Upper lobe of left lung (tissue), 6 donors: Measurements from ENCODE around the gene CHORDC1. TPM values are rescaled to one million over a fixed set of nuclear protein-coding genes. Genes with fewer than 3 reads are reported as not detected.
"Not testable (repeated sequence)": the region's sequence is repeated elsewhere in the genome, so short reads cannot be mapped to it uniquely, and the experiment has no call there.

ENCODE experiments used
- ATAC-seq, 2 donors: fragments of 200-7000 bp; cut with Tn5 transposase; one replicate each; pipeline ENCODE4 v1.9.1; 2022; ENCODE audit warnings: mild to moderate bottlenecking in 2 of 2, moderate library complexity in 2 of 2; ENCODE audit not compliant: low FRiP score in 2 of 2
- DNase-seq, 2 donors: peaks; one replicate each; pipeline ENCODE4 v3.0.0-alpha.2; 2019 to 2020
- H3K27ac ChIP-seq, 4 donors: fragments of 200-600 bp; sonication (generic); one replicate each; pipeline ENCODE4 v1.5.1; 2016 to 2019
- H3K27me3 ChIP-seq, 4 donors: fragments of 200-600 bp; sonication (generic); one replicate each; pipeline ENCODE4 v1.5.1; 2017 to 2019
- H3K36me3 ChIP-seq, 4 donors: fragments of 200-600 bp; sonication (generic); one replicate each; pipeline ENCODE4 v1.5.1; 2016 to 2019
- H3K4me1 ChIP-seq, 4 donors: fragments of 200-600 bp; sonication (generic); one replicate each; pipeline ENCODE4 v1.5.1; 2018 to 2019
- H3K4me3 ChIP-seq, 4 donors: fragments of 200-600 bp; sonication (generic); one replicate each; pipeline ENCODE4 v1.5.1; 2017 to 2019; ENCODE audit warnings: mild to moderate bottlenecking in 2 of 4, moderate library complexity in 1 of 4
- H3K9me3 ChIP-seq, 4 donors: fragments of 200-600 bp; sonication (generic); one replicate each; pipeline ENCODE4 v1.5.1; 2018 to 2019
- EP300 ChIP-seq, 4 donors: sonication (generic); formaldehyde crosslinking; IDR thresholded peaks; one replicate each; pipeline ENCODE4 v1.5.1; 2017; ENCODE audit warnings: antibody characterized with exemption in 4 of 4, control low read depth in 2 of 4
- POLR2A ChIP-seq, 4 donors: fragments of 450-650 bp; IDR thresholded peaks; one replicate each; pipeline ENCODE4 v1.5.1; 2016 to 2017; ENCODE audit warnings: antibody characterized with exemption in 4 of 4, mild to moderate bottlenecking in 2 of 4
- POLR2AphosphoS5 ChIP-seq, 2 donors: sonication (generic); formaldehyde crosslinking; IDR thresholded peaks; one replicate each; pipeline ENCODE4 v1.5.1; 2017; ENCODE audit warnings: antibody characterized with exemption in 2 of 2
- WGBS, 2 donors: methylation state at CpG; one replicate each; pipeline ENCODE4 v1.1.5; 2017 to 2018; 5-methylcytosine and 5-hydroxymethylcytosine counted together
- total RNA-seq, 6 donors: library from RNA; depleted of rRNA in 4 of 6; stranded (reverse); fragments of >200 nt in 4 of 6; gene quantifications; one replicate each; pipeline versions ENCODE4 v1.1.0 to v1.2.1, GENCODE V29; 2016 to 2021
- TF ChIP-seq, protein P1 (sequence below), 6 experiments: fragments of 450-650 bp in 4 of 6; fragments of 200-600 bp in 2 of 6; sonication (generic) in 2 of 6; IDR thresholded peaks; one replicate each; pipeline ENCODE4 v1.5.1; 2016 to 2019; ENCODE audit warnings: antibody characterized with exemption in 6 of 6
- donor health status: DM: no; HTN: no; CAD: no; lungs with moderate emphysema.
- donor health status: DM: no; HTN: yes; CAD: no; lungs with severe emphysema.

Gene CHORDC1
- total RNA-seq, 6 donors from 2014 or later, result 12.8 to 47.4 (median 32.9) TPM

- Histone ChIP-seq H3K27ac (no peak overlapping the region), H3K36me3 (no peaks in the 10 kb centered on the region), H3K4me3 (no peak overlapping the region), H3K4me1 (no peaks in the 10 kb centered on the region), H3K27me3 (no peaks in the 10 kb centered on the region), H3K9me3 (no peaks in the 10 kb centered on the region)
- TF ChIP-seq, protein P1, sequence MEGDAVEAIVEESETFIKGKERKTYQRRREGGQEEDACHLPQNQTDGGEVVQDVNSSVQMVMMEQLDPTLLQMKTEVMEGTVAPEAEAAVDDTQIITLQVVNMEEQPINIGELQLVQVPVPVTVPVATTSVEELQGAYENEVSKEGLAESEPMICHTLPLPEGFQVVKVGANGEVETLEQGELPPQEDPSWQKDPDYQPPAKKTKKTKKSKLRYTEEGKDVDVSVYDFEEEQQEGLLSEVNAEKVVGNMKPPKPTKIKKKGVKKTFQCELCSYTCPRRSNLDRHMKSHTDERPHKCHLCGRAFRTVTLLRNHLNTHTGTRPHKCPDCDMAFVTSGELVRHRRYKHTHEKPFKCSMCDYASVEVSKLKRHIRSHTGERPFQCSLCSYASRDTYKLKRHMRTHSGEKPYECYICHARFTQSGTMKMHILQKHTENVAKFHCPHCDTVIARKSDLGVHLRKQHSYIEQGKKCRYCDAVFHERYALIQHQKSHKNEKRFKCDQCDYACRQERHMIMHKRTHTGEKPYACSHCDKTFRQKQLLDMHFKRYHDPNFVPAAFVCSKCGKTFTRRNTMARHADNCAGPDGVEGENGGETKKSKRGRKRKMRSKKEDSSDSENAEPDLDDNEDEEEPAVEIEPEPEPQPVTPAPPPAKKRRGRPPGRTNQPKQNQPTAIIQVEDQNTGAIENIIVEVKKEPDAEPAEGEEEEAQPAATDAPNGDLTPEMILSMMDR (IDR thresholded peaks at IDR 0.05), result no peak
- TF ChIP-seq POLR2AphosphoS5 (IDR thresholded peaks at IDR 0.05) (no peak), EP300 (IDR thresholded peaks at IDR 0.05) (no peak), POLR2A (IDR thresholded peaks at IDR 0.05) (no peak)
- DNase-seq (no peak), ATAC-seq (no peak)
- 65 to 69% methylated on average over 7 of the region's 7 CpGs for WGBS, 2 donors
These were observed 20.1 kb upstream of the CHORDC1 start for GRCh38 chr11:90242894-90243416.

- H3K9me3 ChIP-seq, result no peaks in the 10 kb centered on the region
- no peak overlapping the region for H3K27ac ChIP-seq
- H3K4me3 ChIP-seq, result no peak overlapping the region
- no peaks in the 10 kb centered on the region for H3K36me3 ChIP-seq
- H3K27me3 ChIP-seq, result no peaks in the 10 kb centered on the region
- no peak for TF ChIP-seq POLR2A (IDR thresholded peaks at IDR 0.05)
- no peak for TF ChIP-seq EP300 (IDR thresholded peaks at IDR 0.05)
- TF ChIP-seq, protein P1 (IDR thresholded peaks at IDR 0.05), result no peak
- TF ChIP-seq POLR2AphosphoS5 (IDR thresholded peaks at IDR 0.05), result no peak
- no peak for DNase-seq
- ATAC-seq, result no peak
- WGBS, 2 donors, result 88 to 89% methylated on average over 4 of the region's 4 CpGs
- H3K4me1 ChIP-seq, result no peaks in the 10 kb centered on the region
These were observed 18.6 kb upstream of the CHORDC1 start for GRCh38 chr11:90241414-90241813.

- not testable (repeated sequence) for ATAC-seq, H3K9me3 ChIP-seq, H3K27ac ChIP-seq, H3K4me3 ChIP-seq, H3K36me3 ChIP-seq, H3K27me3 ChIP-seq, H3K4me1 ChIP-seq
- 80 to 94% methylated on average over 11 to 19 of the region's 20 CpGs for WGBS, 2 donors
- peak in 1 of 2 donors; percentile 48 for DNase-seq
These were observed 17.3 kb upstream of the CHORDC1 start for GRCh38 chr11:90239967-90240636.

GRCh38 chr11:90237004-90237403 lies 14.2 kb upstream of the CHORDC1 start:
- DNase-seq, result no peak
- 85 to 86% methylated on average over 4 of the region's 4 CpGs for WGBS, 2 donors
- TF ChIP-seq, protein P1 (IDR thresholded peaks at IDR 0.05), result no peak
- TF ChIP-seq POLR2AphosphoS5 (IDR thresholded peaks at IDR 0.05) (no peak), EP300 (IDR thresholded peaks at IDR 0.05) (no peak), POLR2A (IDR thresholded peaks at IDR 0.05) (no peak)
- ATAC-seq, result no peak
- Histone ChIP-seq H3K9me3 (no peaks in the 10 kb centered on the region), H3K4me3 (no peak overlapping the region), H3K27ac (no peak overlapping the region), H3K27me3 (no peaks in the 10 kb centered on the region), H3K4me1 (no peaks in the 10 kb centered on the region), H3K36me3 (no peaks in the 10 kb centered on the region)

DNA sequence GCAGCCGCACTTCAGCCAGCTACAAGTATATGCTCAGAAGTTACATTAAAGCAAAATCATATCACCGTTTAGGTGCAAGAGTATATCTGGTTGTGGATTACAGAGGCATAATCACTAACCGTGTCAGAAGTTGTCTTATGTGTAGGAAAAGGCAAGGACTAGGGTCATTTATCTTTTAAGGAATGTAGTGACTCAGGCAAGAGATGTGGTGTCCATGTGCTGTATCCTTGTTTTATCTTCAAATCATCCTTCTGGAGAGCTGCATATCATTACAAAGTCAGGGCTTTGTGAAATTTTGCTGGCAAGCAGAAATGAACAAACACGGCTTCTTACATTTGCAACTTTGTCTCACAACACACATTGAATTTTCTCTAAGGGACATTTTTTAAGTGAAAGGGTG lies 12.7 kb upstream of the CHORDC1 start:
- H3K4me1 ChIP-seq, result no peaks in the 10 kb centered on the region
- no peak for TF ChIP-seq EP300 (IDR thresholded peaks at IDR 0.05)
- TF ChIP-seq POLR2AphosphoS5 (IDR thresholded peaks at IDR 0.05), result no peak
- TF ChIP-seq, protein P1 (IDR thresholded peaks at IDR 0.05), result no peak
- TF ChIP-seq POLR2A (IDR thresholded peaks at IDR 0.05), result no peak
- H3K4me3 ChIP-seq, result no peak overlapping the region
- 84 to 93% methylated on average over 4 of the region's 4 CpGs for WGBS, 2 donors
- no peaks in the 10 kb centered on the region for H3K27me3 ChIP-seq
- H3K36me3 ChIP-seq, result no peaks in the 10 kb centered on the region
- DNase-seq, result no peak
- no peak overlapping the region for H3K27ac ChIP-seq
- H3K9me3 ChIP-seq, result no peaks in the 10 kb centered on the region
- ATAC-seq, result no peak
